Lower lobe of right lung (tissue), 2 donors: Measurements from ENCODE around the gene AUTS2. TPM values are rescaled to one million over a fixed set of nuclear protein-coding genes. Genes with fewer than 3 reads are reported as not detected.
A peak's percentile ranks its signal among the peaks of the same experiment; 100 is the strongest.

Source experiments
- ATAC-seq, 2 donors: fragments of 200-7000 bp; cut with Tn5 transposase; one replicate each; pipeline ENCODE4 v1.9.1; 2020 to 2022; ENCODE audit warnings: mild to moderate bottlenecking in 2 of 2, moderate library complexity in 2 of 2
- DNase-seq: peaks from one replicate; pipeline ENCODE4 v3.0.0-alpha.2; 2020
- H3K27ac ChIP-seq: fragments of 200-600 bp; one replicate; pipeline ENCODE4 v1.8.0; 2022
- H3K27me3 ChIP-seq: fragments of 200-600 bp; one replicate; pipeline ENCODE4 v1.8.0; 2022; ENCODE audit warnings: low read depth
- H3K36me3 ChIP-seq: fragments of 200-600 bp; one replicate; pipeline ENCODE4 v1.8.0; 2022; ENCODE audit warnings: mild to moderate bottlenecking
- H3K4me1 ChIP-seq: fragments of 200-600 bp; one replicate; pipeline ENCODE4 v1.8.0; 2022
- H3K4me3 ChIP-seq: fragments of 200-600 bp; one replicate; pipeline ENCODE4 v1.8.0; 2022; ENCODE audit warnings: mild to moderate bottlenecking
- H3K9me3 ChIP-seq: fragments of 200-600 bp; one replicate; pipeline ENCODE4 v1.8.0; 2022
- intact Hi-C: fragments of 100-400 bp; cut with DNase I; formaldehyde crosslinking; loops from one replicate; pipeline ENCODE4 v1.11.0; 2022
- total RNA-seq: library from RNA; stranded (reverse); fragmentation: NEBNext Ultra II Directional; extraction: Animal tissue kit (Norgen Biotek cat#: 25700); gene quantifications from one replicate; pipeline ENCODE4 v1.2.1, GENCODE V29; 2021
- TF ChIP-seq, protein P1 (sequence below): fragments of 200-600 bp; IDR thresholded peaks from one replicate; pipeline ENCODE4 v1.8.0; 2022; ENCODE audit warnings: antibody characterized with exemption, mild to moderate bottlenecking
- donor health status: DM: no; HTN: yes; CAD: no; lungs with severe emphysema.

The AUTS2 gene
- total RNA-seq, 1 donor from 2014 or later = 45.7 TPM

DNA sequence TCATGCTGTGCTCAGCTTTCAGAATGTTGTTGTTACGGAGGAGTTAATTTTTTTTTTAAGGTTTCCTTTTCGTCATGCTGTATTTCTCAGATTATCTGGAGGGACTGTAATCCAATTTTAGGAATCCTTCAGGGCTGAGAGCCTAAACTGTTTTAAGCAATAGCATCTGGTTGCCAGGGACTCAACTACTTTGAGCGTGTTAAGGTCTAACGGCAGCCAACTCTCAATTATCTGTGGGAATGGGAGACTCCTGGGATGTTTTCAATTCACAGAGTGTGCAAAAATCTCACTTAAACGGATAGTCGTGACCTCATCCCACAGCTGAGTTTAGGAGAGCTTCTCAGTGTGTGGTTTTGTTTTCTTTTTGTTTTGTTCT lies 291.7 kb downstream of the AUTS2 start:
- no peaks in the 10 kb centered on the region for H3K4me1 ChIP-seq
- no peaks in the 10 kb centered on the region for H3K27me3 ChIP-seq
- H3K36me3 ChIP-seq = no peaks in the 10 kb centered on the region
- no peaks in the 10 kb centered on the region for H3K9me3 ChIP-seq
- H3K27ac ChIP-seq = no peak overlapping the region
- DNase-seq = no peak
- intact Hi-C loops = no loop called here
- TF ChIP-seq, protein P1, sequence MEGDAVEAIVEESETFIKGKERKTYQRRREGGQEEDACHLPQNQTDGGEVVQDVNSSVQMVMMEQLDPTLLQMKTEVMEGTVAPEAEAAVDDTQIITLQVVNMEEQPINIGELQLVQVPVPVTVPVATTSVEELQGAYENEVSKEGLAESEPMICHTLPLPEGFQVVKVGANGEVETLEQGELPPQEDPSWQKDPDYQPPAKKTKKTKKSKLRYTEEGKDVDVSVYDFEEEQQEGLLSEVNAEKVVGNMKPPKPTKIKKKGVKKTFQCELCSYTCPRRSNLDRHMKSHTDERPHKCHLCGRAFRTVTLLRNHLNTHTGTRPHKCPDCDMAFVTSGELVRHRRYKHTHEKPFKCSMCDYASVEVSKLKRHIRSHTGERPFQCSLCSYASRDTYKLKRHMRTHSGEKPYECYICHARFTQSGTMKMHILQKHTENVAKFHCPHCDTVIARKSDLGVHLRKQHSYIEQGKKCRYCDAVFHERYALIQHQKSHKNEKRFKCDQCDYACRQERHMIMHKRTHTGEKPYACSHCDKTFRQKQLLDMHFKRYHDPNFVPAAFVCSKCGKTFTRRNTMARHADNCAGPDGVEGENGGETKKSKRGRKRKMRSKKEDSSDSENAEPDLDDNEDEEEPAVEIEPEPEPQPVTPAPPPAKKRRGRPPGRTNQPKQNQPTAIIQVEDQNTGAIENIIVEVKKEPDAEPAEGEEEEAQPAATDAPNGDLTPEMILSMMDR = no peak
- no peak for ATAC-seq
- H3K4me3 ChIP-seq = no peak overlapping the region

DNA sequence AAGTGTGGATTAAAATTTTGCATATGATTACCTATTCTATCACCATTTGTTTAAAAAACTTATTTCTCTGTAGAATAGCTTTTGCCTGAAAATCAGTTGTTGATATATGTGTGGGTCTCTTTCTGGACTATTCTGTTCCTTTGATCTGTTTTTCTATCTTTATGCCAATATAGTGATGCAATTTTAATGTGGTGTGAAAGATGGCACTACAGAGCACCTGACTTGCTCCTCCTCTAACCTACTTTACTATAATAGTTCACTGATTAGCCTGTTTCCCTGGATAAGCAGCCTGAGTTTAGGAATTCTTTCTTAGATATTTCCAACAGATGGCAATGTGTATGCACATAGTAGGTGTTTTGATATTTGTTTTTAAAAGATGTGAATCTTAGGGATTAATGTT lies 294.5 kb downstream of the AUTS2 start:
- Histone ChIP-seq H3K27me3 (no peaks in the 10 kb centered on the region), H3K36me3 (no peaks in the 10 kb centered on the region), H3K4me3 (no peak overlapping the region), H3K27ac (no peak overlapping the region), H3K4me1 (no peaks in the 10 kb centered on the region), H3K9me3 (no peaks in the 10 kb centered on the region)
- intact Hi-C loops = no loop called here
- TF ChIP-seq, protein P1 = no peak
- ATAC-seq (no peak), DNase-seq (no peak)

DNA sequence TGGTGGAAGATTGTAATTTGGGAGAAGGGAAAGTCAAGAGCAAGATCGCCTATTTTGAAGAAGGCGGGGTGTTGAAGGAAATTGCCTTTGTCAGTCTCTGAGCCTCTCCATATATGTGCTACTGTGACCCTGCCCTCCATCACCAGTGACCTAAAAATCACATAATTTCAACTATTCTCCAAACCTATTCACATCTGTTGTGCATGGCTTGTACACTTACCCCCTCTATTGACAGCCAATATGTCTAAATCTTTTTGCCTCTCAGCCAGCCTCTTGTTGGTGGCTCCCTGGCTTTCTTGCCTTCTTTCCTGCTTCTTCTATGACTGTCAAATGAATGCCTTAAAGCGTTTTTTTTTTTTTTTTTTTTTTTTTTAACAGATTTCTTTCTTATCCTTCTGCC lies 295.6 kb downstream of the AUTS2 start:
- H3K27ac ChIP-seq = no peak overlapping the region
- DNase-seq (no peak), ATAC-seq (no peak)
- H3K4me3 ChIP-seq = no peak overlapping the region
- H3K4me1 ChIP-seq = no peaks in the 10 kb centered on the region
- H3K27me3 ChIP-seq = no peaks in the 10 kb centered on the region
- TF ChIP-seq, protein P1 = peak; percentile 28
- no peaks in the 10 kb centered on the region for H3K36me3 ChIP-seq
- H3K9me3 ChIP-seq = no peaks in the 10 kb centered on the region
- intact Hi-C loops = no loop called here

DNA sequence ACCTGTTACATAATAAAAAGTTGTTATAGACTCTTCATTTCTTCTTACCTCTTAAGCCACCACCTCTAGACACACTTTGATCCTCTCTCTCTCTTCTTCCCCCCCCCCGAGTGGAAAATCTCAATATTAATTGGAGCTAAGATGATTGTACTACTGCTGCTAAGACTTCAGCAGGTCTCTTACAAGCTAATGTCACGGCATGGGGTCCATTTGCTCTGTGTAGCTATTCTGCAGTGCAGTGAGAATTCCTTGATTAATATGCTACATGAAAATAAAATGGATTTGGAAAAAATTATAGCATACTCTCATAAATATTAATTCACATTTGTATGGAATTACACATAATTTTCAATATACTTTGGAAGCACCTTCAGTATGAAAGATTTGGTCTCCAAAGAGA lies 297.2 kb downstream of the AUTS2 start:
- Histone ChIP-seq H3K27me3 (no peaks in the 10 kb centered on the region), H3K4me1 (no peaks in the 10 kb centered on the region), H3K4me3 (no peak overlapping the region), H3K27ac (no peak overlapping the region), H3K36me3 (no peaks in the 10 kb centered on the region), H3K9me3 (no peaks in the 10 kb centered on the region)
- intact Hi-C loops = no loop called here
- DNase-seq (no peak), ATAC-seq (no peak)
- TF ChIP-seq, protein P1 = no peak

DNA sequence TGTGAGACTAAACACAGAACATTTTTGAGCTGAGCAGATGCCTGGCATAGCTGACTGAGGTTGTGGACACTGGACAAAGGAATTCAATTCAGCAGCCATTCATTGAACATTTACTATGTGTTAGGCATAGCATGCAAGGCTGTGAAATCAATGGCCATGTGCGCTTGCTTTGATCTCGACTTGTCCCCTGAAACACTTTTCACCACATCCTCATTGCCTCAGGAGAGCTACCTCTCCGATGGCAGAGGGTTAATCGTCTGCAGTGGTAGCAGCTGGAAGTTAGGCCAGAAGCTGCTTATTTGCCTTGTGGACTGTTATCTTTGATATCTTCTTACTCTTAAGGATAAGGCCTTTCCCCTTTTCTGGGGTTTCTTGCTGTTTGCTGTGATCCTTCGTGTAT lies 297.8 kb downstream of the AUTS2 start:
- no peak overlapping the region for H3K27ac ChIP-seq
- no peaks in the 10 kb centered on the region for H3K9me3 ChIP-seq
- DNase-seq (no peak), ATAC-seq (no peak)
- H3K36me3 ChIP-seq = no peaks in the 10 kb centered on the region
- TF ChIP-seq, protein P1 = no peak
- H3K27me3 ChIP-seq = no peaks in the 10 kb centered on the region
- H3K4me3 ChIP-seq = no peak overlapping the region
- intact Hi-C loops = no loop called here
- H3K4me1 ChIP-seq = no peaks in the 10 kb centered on the region

DNA sequence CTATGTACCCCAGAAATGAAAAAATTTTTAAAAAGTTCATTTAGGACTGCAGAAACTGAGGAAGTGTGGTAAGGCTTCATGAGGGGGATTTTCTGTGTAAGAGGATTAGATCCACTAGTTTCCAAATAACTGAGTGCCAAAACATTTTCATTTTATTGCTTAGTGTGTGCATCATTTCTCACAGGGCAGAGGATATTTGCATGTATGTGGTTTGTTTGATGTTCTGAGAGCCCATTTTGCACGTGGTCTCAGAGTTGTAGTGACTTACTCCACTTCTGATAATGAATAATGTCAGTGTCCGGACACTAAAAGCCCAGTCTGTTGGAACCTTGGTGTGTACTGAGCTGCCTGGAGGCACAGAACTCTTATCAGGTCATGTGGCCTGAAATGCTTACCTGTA lies 299.9 kb downstream of the AUTS2 start:
- Histone ChIP-seq H3K9me3 (no peaks in the 10 kb centered on the region), H3K27me3 (no peaks in the 10 kb centered on the region), H3K27ac (no peak overlapping the region), H3K36me3 (no peaks in the 10 kb centered on the region), H3K4me1 (no peaks in the 10 kb centered on the region), H3K4me3 (no peak overlapping the region)
- TF ChIP-seq, protein P1 = no peak
- intact Hi-C loops = no loop called here
- ATAC-seq (no peak), DNase-seq (no peak)
